ENCODE results near the gene TMEM92.

The TMEM92 gene

DNA sequence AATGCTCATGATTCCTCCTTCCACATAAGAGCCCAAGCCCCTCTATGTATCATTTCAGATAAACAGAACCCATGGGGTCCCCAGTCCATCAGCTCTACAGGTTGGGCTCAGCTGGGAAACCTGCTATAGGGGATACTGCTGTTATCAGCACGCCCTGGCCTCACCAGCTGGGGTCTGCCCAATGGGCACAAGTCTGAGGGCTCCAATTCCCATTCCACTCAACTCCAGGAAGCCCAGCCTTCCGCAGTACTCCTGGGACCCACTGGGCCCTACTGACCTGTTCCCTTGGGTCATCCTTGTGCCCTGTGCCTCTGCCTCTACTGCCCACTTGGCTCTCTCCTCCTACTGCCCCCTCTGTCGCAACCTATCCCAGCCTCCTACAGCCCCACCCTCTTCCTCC, 55.5 kb downstream of the TMEM92 start:
- no peak for DNase-seq

DNA sequence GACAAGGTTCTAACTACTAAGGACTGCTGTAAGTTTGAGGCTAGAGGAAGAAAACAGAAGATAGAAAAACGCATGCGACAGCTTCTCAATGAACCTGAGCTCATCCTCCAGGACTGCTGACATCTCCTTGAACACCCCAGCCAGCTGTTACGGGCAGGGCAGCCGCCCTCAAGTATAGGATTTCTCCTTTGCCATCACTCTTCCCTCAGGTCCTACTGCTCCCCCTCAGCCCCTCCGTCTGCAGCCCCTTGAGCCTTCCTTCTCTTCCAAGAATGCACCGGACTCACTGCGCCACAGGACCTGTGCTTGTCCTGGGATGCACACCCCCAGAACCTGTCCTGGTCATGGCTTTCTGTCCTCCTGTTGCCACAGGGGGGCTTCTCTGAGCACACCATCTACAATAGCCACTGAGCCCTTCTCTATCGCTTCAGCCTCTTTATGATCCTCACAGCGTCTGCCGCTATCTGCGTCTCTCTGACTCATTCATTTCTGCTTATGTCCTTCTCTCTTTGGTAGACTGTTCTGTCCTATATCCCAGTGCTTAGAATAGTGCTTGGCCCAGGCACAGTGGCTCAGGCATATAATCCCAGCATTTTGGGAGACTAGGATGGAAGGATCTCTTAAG, 56.0 kb downstream of the TMEM92 start:
- no peak for DNase-seq

Data from NCI-H446 (cell line).